ENCODE data around the gene UBXN10. TPM values are rescaled to one million over a fixed set of nuclear protein-coding genes. Genes with fewer than 3 reads are reported as not detected.

Gene UBXN10
- total RNA-seq, 1 donor from 2014 or later, result 0.49 TPM

DNA sequence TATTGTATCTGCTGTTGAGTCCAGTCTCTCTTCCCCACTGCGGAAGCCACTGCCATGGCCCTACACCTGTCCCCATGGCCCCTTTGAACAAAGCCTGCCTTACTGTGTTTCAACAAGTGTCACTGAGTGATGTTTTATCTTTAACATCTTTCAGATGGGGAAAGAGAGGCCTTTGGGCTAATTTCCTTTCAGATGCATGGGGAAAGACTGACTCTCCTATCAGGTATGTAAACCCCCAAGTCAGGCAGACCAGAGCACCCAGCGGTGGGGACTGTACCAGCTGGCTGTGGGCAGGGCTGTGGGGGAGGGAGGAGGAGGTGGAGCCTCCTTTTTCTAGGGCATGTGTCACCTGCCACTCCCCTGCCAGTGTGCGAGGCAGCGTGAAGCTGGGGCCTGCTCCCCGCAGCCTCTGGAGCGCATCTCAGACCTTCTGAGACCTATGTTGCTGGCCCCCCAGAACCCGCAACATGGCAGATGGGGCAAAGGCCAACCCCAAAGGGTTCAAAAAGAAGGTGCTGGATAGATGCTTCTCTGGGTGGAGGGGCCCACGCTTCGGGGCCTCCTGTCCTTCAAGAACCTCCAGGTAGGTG is 46.8 kb upstream of the UBXN10 start, which contains the start of gene PLA2G2F:
Gene PLA2G2F (plus strand): TSS at position 363 of the 590 bp plus-strand sequence. CDS start 105 bp downstream, at position 468.
- intact Hi-C loops (cut with DNase I), result no loop called here
- DNase-seq (ENCODE audit: extremely low spot score in 2 of 2), result no peak
- Histone ChIP-seq H3K27ac (no peak within 1 kb of the TSS), H3K4me3 (no peak within 1 kb of the TSS), H3K9me3 (no peaks in the 10 kb centered on the region), H3K36me3 (no peaks in the 10 kb centered on the region), H3K27me3 (no peaks in the 10 kb centered on the region), H3K4me1 (no peaks in the 10 kb centered on the region)
- TF ChIP-seq POLR2A (IDR thresholded peaks at IDR 0.05), result no peak
- no peak for TF ChIP-seq CTCF (IDR thresholded peaks at IDR 0.05)
- no peak for TF ChIP-seq POLR2AphosphoS5 (IDR thresholded peaks at IDR 0.05; ENCODE audit: insufficient read depth in 1 of 2, low read depth in 1 of 2)

GRCh38 chr1:20139776-20140612 is 45.9 kb upstream of the UBXN10 start:
- Histone ChIP-seq H3K4me3 (no peak overlapping the region), H3K9me3 (no peaks in the 10 kb centered on the region), H3K36me3 (no peaks in the 10 kb centered on the region), H3K27ac (no peak overlapping the region), H3K4me1 (no peaks in the 10 kb centered on the region), H3K27me3 (no peaks in the 10 kb centered on the region)
- intact Hi-C loops (cut with DNase I), result no loop called here
- TF ChIP-seq CTCF (IDR thresholded peaks at IDR 0.05) (no peak), POLR2AphosphoS5 (IDR thresholded peaks at IDR 0.05; ENCODE audit: insufficient read depth in 1 of 2, low read depth in 1 of 2) (no peak), POLR2A (IDR thresholded peaks at IDR 0.05) (no peak)
- no peak for DNase-seq (ENCODE audit: extremely low spot score in 2 of 2)

DNA sequence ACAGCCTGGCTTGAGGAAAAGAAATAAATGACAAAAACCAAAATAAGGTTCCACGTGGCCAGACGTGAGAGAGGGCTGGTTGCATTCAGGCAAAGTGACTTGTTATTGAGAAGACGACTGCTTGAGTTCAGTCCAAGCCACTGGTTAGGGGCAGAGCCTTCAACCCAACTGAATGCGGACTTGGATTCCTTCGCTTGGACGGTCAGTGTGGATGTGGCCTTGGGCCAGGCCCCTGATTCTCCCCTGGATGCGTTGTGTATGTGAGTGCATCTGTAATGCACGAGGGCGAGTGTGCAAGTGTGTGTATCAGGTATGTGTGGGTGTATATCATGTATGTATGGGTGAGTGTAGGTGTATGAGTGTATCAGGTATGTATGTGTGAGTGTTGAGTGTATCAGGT is 44.9 kb upstream of the UBXN10 start:
- intact Hi-C loops (cut with DNase I), result no loop called here
- Histone ChIP-seq H3K27me3 (no peaks in the 10 kb centered on the region), H3K4me3 (no peak overlapping the region), H3K36me3 (no peaks in the 10 kb centered on the region), H3K9me3 (no peaks in the 10 kb centered on the region), H3K4me1 (no peaks in the 10 kb centered on the region), H3K27ac (no peak overlapping the region)
- no peak for DNase-seq (ENCODE audit: extremely low spot score in 2 of 2)
- TF ChIP-seq POLR2AphosphoS5 (IDR thresholded peaks at IDR 0.05; ENCODE audit: insufficient read depth in 1 of 2, low read depth in 1 of 2) (no peak), CTCF (IDR thresholded peaks at IDR 0.05) (no peak), POLR2A (IDR thresholded peaks at IDR 0.05) (no peak)

DNA sequence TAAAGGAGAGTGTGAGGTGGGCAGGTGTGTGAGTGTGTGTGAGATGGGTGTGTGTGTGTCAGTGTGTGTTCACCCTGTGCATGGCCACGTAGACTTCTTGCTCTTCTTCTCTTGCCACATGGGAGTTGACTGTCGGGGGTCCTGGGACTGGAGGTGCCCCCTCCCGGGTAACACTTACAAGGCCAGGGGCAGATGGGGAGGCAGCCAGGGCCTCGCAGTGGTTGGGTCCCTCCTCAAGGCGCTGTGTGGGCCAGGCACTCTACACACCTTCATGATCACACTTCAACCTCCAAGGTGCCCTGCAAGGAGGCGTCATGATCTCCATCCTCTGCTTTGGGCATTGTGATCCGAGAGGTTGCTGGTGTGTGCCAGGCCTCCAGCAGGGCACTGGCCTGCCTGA is 44.4 kb upstream of the UBXN10 start:
- TF ChIP-seq POLR2A (IDR thresholded peaks at IDR 0.05), result no peak
- no peak for TF ChIP-seq POLR2AphosphoS5 (IDR thresholded peaks at IDR 0.05; ENCODE audit: insufficient read depth in 1 of 2, low read depth in 1 of 2)
- TF ChIP-seq CTCF (IDR thresholded peaks at IDR 0.05), result no peak
- no peak overlapping the region for H3K27ac ChIP-seq
- H3K36me3 ChIP-seq, result no peaks in the 10 kb centered on the region
- H3K4me1 ChIP-seq, result no peaks in the 10 kb centered on the region
- no peak overlapping the region for H3K4me3 ChIP-seq
- intact Hi-C loops (cut with DNase I), result no loop called here
- H3K27me3 ChIP-seq, result no peaks in the 10 kb centered on the region
- DNase-seq (ENCODE audit: extremely low spot score in 2 of 2), result no peak
- no peaks in the 10 kb centered on the region for H3K9me3 ChIP-seq

Measured in vagina (tissue), 2 donors.